Measurements from ENCODE around the gene IPO4. TPM values are rescaled to one million over a fixed set of nuclear protein-coding genes. Genes with fewer than 3 reads are reported as not detected.

IPO4 gene
- total and polyA plus RNA-seq, 9 of the 15 experiments (the other 6 are each of a cell fraction or from before 2014, with no cell fraction given) = 7.3 to 122 (median 31.8) TPM

GRCh38 chr14:24235804-24236688 is 47.4 kb upstream of the IPO4 start:
- no peak overlapping the region for H3K4me3 ChIP-seq
- H3K79me2 ChIP-seq (ENCODE audit: control insufficient read depth, insufficient read depth, low read length) = peaks cover 27% of the 10 kb centered on the region
- H3K9me1 ChIP-seq (ENCODE audit: control insufficient read depth, insufficient read depth, low read length) = no peaks in the 10 kb centered on the region
- DNase-seq (ENCODE audit: extremely low read depth in 1 of 4, low spot score in 3 of 4) = no peak
- ChIA-PET POLR2A (interaction anchor here (1.0 kb wide), 1 partner anchor 38 kb away, joined by 3 read pairs; no protein-coding TSS in a partner anchor), CTCF (ENCODE audit: low intra/inter-chr PET ratio) (no interaction called here)
- no peaks in the 10 kb centered on the region for H3K27me3 ChIP-seq (ENCODE audit: control insufficient read depth in 2 of 2, insufficient read depth in 2 of 2, low read length in 2 of 2)
- H3K4me2 ChIP-seq (ENCODE audit: insufficient read depth, low read length) = no peak overlapping the region
- no peak overlapping the region for H3K9ac ChIP-seq (ENCODE audit: insufficient read depth in 1 of 2, low read depth in 2 of 2, low read length in 2 of 2)
- peaks cover 1 to 15% of the 10 kb centered on the region in 2 experiments for H3K4me1 ChIP-seq (replicated peaks in 1 of 2; ENCODE audit: control insufficient read depth in 2 of 2, insufficient read depth in 2 of 2, low read length in 2 of 2)
- no peak for FAIRE-seq
- H3K27ac ChIP-seq (ENCODE audit: extremely low read depth, low read depth, low read length) = no peak overlapping the region
- peaks cover 65% of the 10 kb centered on the region for H3K36me3 ChIP-seq (ENCODE audit: control insufficient read depth, insufficient read depth, low read length)
- in situ Hi-C loops (cut with MboI) (no loop called here), intact Hi-C loops (cut with micrococcal nuclease) (no loop called here)
- no peak for ATAC-seq
- TF ChIP-seq ZNF707 (CRISPR knock-in tag; conservative IDR thresholded peaks at IDR 0.05) (no peak), ZC3H8 (IDR thresholded peaks at IDR 0.05) (no peak), CHD7 (IDR thresholded peaks at IDR 0.05; ENCODE audit: low read depth, low read length) (no peak), CHD4 (IDR thresholded peaks at IDR 0.05; ENCODE audit: insufficient read depth, insufficient replicate concordance, low read depth, low read length, poor library complexity, severe bottlenecking) (no peak)
- H4K20me1 ChIP-seq (replicated peaks; ENCODE audit: control insufficient read depth, insufficient read depth, low read length) = no peaks in the 10 kb centered on the region
- H3K9me3 ChIP-seq (replicated peaks; ENCODE audit: control insufficient read depth, insufficient read depth, low read depth, low read length) = no peaks in the 10 kb centered on the region
- BruUV-seq (replicated peaks) = no TSS peak
- H2AFZ ChIP-seq (ENCODE audit: low read depth, low read length) = no peak overlapping the region
- WGBS (ENCODE audit: insufficient coverage, low coverage, missing lambda C conversion rate) = 90% methylated on average over 5 of the region's 5 CpGs
